ENCODE data around the gene ZSCAN29.

The ZSCAN29 gene

GRCh38 chr15:43346305-43346704 lies 24.5 kb downstream of the ZSCAN29 start:
- Histone ChIP-seq H3K27me3 (ENCODE audit: control insufficient read depth in 1 of 2, insufficient read depth in 2 of 2, low read length in 2 of 2) (no peaks in the 10 kb centered on the region), H3K36me3 (ENCODE audit: insufficient read depth, low read length) (peaks cover 29% of the 10 kb centered on the region), H3K4me3 (ENCODE audit: low read depth in 1 of 2, low read length in 2 of 2) (no peak overlapping the region), H3K27ac (ENCODE audit: low read depth, low read length) (no peak overlapping the region), H3K4me1 (ENCODE audit: insufficient read depth, low read length) (no peaks in the 10 kb centered on the region), H3K9ac (ENCODE audit: low read length) (no peak overlapping the region), H3K9me3 (ENCODE audit: low read length) (no peaks in the 10 kb centered on the region)

GRCh38 chr15:43330780-43331087 lies 40.1 kb downstream of the ZSCAN29 start:
- Histone ChIP-seq H3K9me3 (ENCODE audit: low read length) (no peaks in the 10 kb centered on the region), H3K36me3 (ENCODE audit: insufficient read depth, low read length) (peaks cover 4% of the 10 kb centered on the region), H3K27ac (ENCODE audit: low read depth, low read length) (peak overlapping the region; percentile 99), H3K4me3 (ENCODE audit: low read depth in 1 of 2, low read length in 2 of 2) (peak overlapping the region; percentile 85 to 90), H3K4me1 (ENCODE audit: insufficient read depth, low read length) (peaks cover 26% of the 10 kb centered on the region), H3K9ac (ENCODE audit: low read length) (peak overlapping the region; percentile 76), H3K27me3 (ENCODE audit: control insufficient read depth in 1 of 2, insufficient read depth in 2 of 2, low read length in 2 of 2) (no peaks in the 10 kb centered on the region)

- Histone ChIP-seq H3K4me3 (ENCODE audit: low read depth in 1 of 2, low read length in 2 of 2) (peak within 1 kb of the TSS; percentile 85 to 90), H3K4me1 (ENCODE audit: insufficient read depth, low read length) (peaks cover 26% of the 10 kb centered on the region), H3K27me3 (ENCODE audit: control insufficient read depth in 1 of 2, insufficient read depth in 2 of 2, low read length in 2 of 2) (no peaks in the 10 kb centered on the region), H3K36me3 (ENCODE audit: insufficient read depth, low read length) (no peaks in the 10 kb centered on the region), H3K9ac (ENCODE audit: low read length) (peak within 1 kb of the TSS; percentile 76), H3K9me3 (ENCODE audit: low read length) (no peaks in the 10 kb centered on the region), H3K27ac (ENCODE audit: low read depth, low read length) (peak within 1 kb of the TSS; percentile 99)
Measured at GRCh38 chr15:43329960-43330779, 40.7 kb downstream of the ZSCAN29 start, which contains the start of gene LCMT2. LCMT2 (minus strand) TSS chr15:43330573; CDS start chr15:43330489, 84 bp downstream.

GRCh38 chr15:43329217-43329959 lies 41.5 kb downstream of the ZSCAN29 start:
- peak overlapping the region; percentile 99 for H3K27ac ChIP-seq (ENCODE audit: low read depth, low read length)
- H3K4me1 ChIP-seq (ENCODE audit: insufficient read depth, low read length): peaks cover 26% of the 10 kb centered on the region
- peak overlapping the region; percentile 85 to 90 for H3K4me3 ChIP-seq (ENCODE audit: low read depth in 1 of 2, low read length in 2 of 2)
- peak overlapping the region; percentile 76 for H3K9ac ChIP-seq (ENCODE audit: low read length)
- no peaks in the 10 kb centered on the region for H3K36me3 ChIP-seq (ENCODE audit: insufficient read depth, low read length)
- no peaks in the 10 kb centered on the region for H3K9me3 ChIP-seq (ENCODE audit: low read length)
- H3K27me3 ChIP-seq (ENCODE audit: control insufficient read depth in 1 of 2, insufficient read depth in 2 of 2, low read length in 2 of 2): no peaks in the 10 kb centered on the region

- Histone ChIP-seq H3K4me1 (ENCODE audit: insufficient read depth, low read length) (peaks cover 26% of the 10 kb centered on the region), H3K36me3 (ENCODE audit: insufficient read depth, low read length) (no peaks in the 10 kb centered on the region), H3K9ac (ENCODE audit: low read length) (no peak overlapping the region), H3K9me3 (ENCODE audit: low read length) (no peaks in the 10 kb centered on the region), H3K4me3 (ENCODE audit: low read depth in 1 of 2, low read length in 2 of 2) (no peak overlapping the region), H3K27me3 (ENCODE audit: control insufficient read depth in 1 of 2, insufficient read depth in 2 of 2, low read length in 2 of 2) (no peaks in the 10 kb centered on the region), H3K27ac (ENCODE audit: low read depth, low read length) (no peak overlapping the region)
Measured at GRCh38 chr15:43325039-43325684, 45.7 kb downstream of the ZSCAN29 start.

GRCh38 chr15:43318990-43319771 lies 51.7 kb downstream of the ZSCAN29 start:
- Histone ChIP-seq H3K27ac (ENCODE audit: low read depth, low read length) (no peak overlapping the region), H3K4me1 (ENCODE audit: insufficient read depth, low read length) (no peaks in the 10 kb centered on the region), H3K4me3 (ENCODE audit: low read depth in 1 of 2, low read length in 2 of 2) (no peak overlapping the region), H3K9ac (ENCODE audit: low read length) (no peak overlapping the region), H3K36me3 (ENCODE audit: insufficient read depth, low read length) (no peaks in the 10 kb centered on the region), H3K27me3 (ENCODE audit: control insufficient read depth in 1 of 2, insufficient read depth in 2 of 2, low read length in 2 of 2) (peaks cover 0 to 5% of the 10 kb centered on the region in 2 donors), H3K9me3 (ENCODE audit: low read length) (no peaks in the 10 kb centered on the region)

- Histone ChIP-seq H3K9me3 (ENCODE audit: low read length) (no peaks in the 10 kb centered on the region), H3K36me3 (ENCODE audit: insufficient read depth, low read length) (no peaks in the 10 kb centered on the region), H3K9ac (ENCODE audit: low read length) (no peak overlapping the region), H3K27me3 (ENCODE audit: control insufficient read depth in 1 of 2, insufficient read depth in 2 of 2, low read length in 2 of 2) (peaks cover 0 to 5% of the 10 kb centered on the region in 2 donors), H3K4me3 (ENCODE audit: low read depth in 1 of 2, low read length in 2 of 2) (no peak overlapping the region), H3K27ac (ENCODE audit: low read depth, low read length) (no peak overlapping the region), H3K4me1 (ENCODE audit: insufficient read depth, low read length) (no peaks in the 10 kb centered on the region)
Measured at GRCh38 chr15:43317566-43318184, 53.2 kb downstream of the ZSCAN29 start.

GRCh38 chr15:43316971-43317346 lies 53.9 kb downstream of the ZSCAN29 start:
- Histone ChIP-seq H3K36me3 (ENCODE audit: insufficient read depth, low read length) (no peaks in the 10 kb centered on the region), H3K4me1 (ENCODE audit: insufficient read depth, low read length) (no peaks in the 10 kb centered on the region), H3K27me3 (ENCODE audit: control insufficient read depth in 1 of 2, insufficient read depth in 2 of 2, low read length in 2 of 2) (peaks cover 0 to 5% of the 10 kb centered on the region in 2 donors), H3K9me3 (ENCODE audit: low read length) (no peaks in the 10 kb centered on the region), H3K4me3 (ENCODE audit: low read depth in 1 of 2, low read length in 2 of 2) (no peak overlapping the region), H3K9ac (ENCODE audit: low read length) (no peak overlapping the region), H3K27ac (ENCODE audit: low read depth, low read length) (no peak overlapping the region)

GRCh38 chr15:43316016-43316970 lies 54.5 kb downstream of the ZSCAN29 start:
- Histone ChIP-seq H3K4me1 (ENCODE audit: insufficient read depth, low read length) (no peaks in the 10 kb centered on the region), H3K9me3 (ENCODE audit: low read length) (no peaks in the 10 kb centered on the region), H3K9ac (ENCODE audit: low read length) (no peak overlapping the region), H3K36me3 (ENCODE audit: insufficient read depth, low read length) (no peaks in the 10 kb centered on the region), H3K27me3 (ENCODE audit: control insufficient read depth in 1 of 2, insufficient read depth in 2 of 2, low read length in 2 of 2) (peaks cover 0 to 5% of the 10 kb centered on the region in 2 donors), H3K4me3 (ENCODE audit: low read depth in 1 of 2, low read length in 2 of 2) (no peak overlapping the region), H3K27ac (ENCODE audit: low read depth, low read length) (no peak overlapping the region)

GRCh38 chr15:43314171-43314570 lies 56.7 kb downstream of the ZSCAN29 start:
- H3K27ac ChIP-seq (ENCODE audit: low read depth, low read length): no peak overlapping the region
- no peaks in the 10 kb centered on the region for H3K4me1 ChIP-seq (ENCODE audit: insufficient read depth, low read length)
- no peaks in the 10 kb centered on the region for H3K9me3 ChIP-seq (ENCODE audit: low read length)
- no peak overlapping the region for H3K4me3 ChIP-seq (ENCODE audit: low read depth in 1 of 2, low read length in 2 of 2)
- H3K9ac ChIP-seq (ENCODE audit: low read length): no peak overlapping the region
- peaks cover 0 to 10% of the 10 kb centered on the region in 2 donors for H3K27me3 ChIP-seq (ENCODE audit: control insufficient read depth in 1 of 2, insufficient read depth in 2 of 2, low read length in 2 of 2)
- H3K36me3 ChIP-seq (ENCODE audit: insufficient read depth, low read length): no peaks in the 10 kb centered on the region

Measured in muscle layer of colon (tissue), 2 donors.